ENCODE measurements around the gene NPPA. TPM values are rescaled to one million over a fixed set of nuclear protein-coding genes. Genes with fewer than 3 reads are reported as not detected.

The NPPA gene
- polyA plus RNA-seq, 1 experiment = not detected

GRCh38 chr1:11882814-11883538, 35.4 kb upstream of the NPPA start:
- TF ChIP-seq CTCF (IDR thresholded peaks at IDR 0.05; ENCODE audit: low read depth, low read length) = no peak
- H3K9me3 ChIP-seq (ENCODE audit: control insufficient read depth, insufficient read depth, low read length) = peaks cover 4% of the 10 kb centered on the region; the same call in 1 of the 2 replicates
- CTCF ChIA-PET = interaction anchor here (0.7 to 0.9 kb wide), 2 partner anchors 9 to 11 kb away, joined by 3 to 5 read pairs; no protein-coding TSS in a partner anchor
- peaks cover 53% of the 10 kb centered on the region for H3K27me3 ChIP-seq (ENCODE audit: control insufficient read depth, insufficient read depth, low read length)
- DNase-seq (ENCODE audit: low read depth, low spot score) = no peak
- no peak overlapping the region for H3K27ac ChIP-seq (ENCODE audit: low read depth, low read length)
- no peak overlapping the region for H3K4me3 ChIP-seq (ENCODE audit: low read depth, low read length)
- POLR2A ChIA-PET = no interaction called here

GRCh38 chr1:11881749-11882441, 34.3 kb upstream of the NPPA start:
- Histone ChIP-seq H3K27me3 (ENCODE audit: control insufficient read depth, insufficient read depth, low read length) (peaks cover 56% of the 10 kb centered on the region), H3K9me3 (ENCODE audit: control insufficient read depth, insufficient read depth, low read length) (peaks cover 4% of the 10 kb centered on the region; the same call in 1 of the 2 replicates), H3K27ac (ENCODE audit: low read depth, low read length) (no peak overlapping the region), H3K4me3 (ENCODE audit: low read depth, low read length) (no peak overlapping the region)
- CTCF ChIA-PET = interaction anchor here (0.7 to 0.9 kb wide), 2 partner anchors 10 kb away, joined by 3 to 5 read pairs; no protein-coding TSS in a partner anchor
- TF ChIP-seq CTCF (IDR thresholded peaks at IDR 0.05; ENCODE audit: low read depth, low read length) = no peak
- DNase-seq (ENCODE audit: low read depth, low spot score) = no peak
- POLR2A ChIA-PET = interaction anchor here (1.4 kb wide), 1 partner anchor 26 kb away, joined by 6 read pairs; no protein-coding TSS in a partner anchor

- H3K27ac ChIP-seq (ENCODE audit: low read depth, low read length) = no peak overlapping the region
- CTCF ChIA-PET = no interaction called here
- no peak overlapping the region for H3K4me3 ChIP-seq (ENCODE audit: low read depth, low read length)
- POLR2A ChIA-PET = interaction anchor here (1.4 kb wide), 1 partner anchor 27 kb away, joined by 6 read pairs; no protein-coding TSS in a partner anchor
- H3K9me3 ChIP-seq (ENCODE audit: control insufficient read depth, insufficient read depth, low read length) = peaks cover 4% of the 10 kb centered on the region; the same call in 1 of the 2 replicates
- DNase-seq (ENCODE audit: low read depth, low spot score) = no peak
- TF ChIP-seq CTCF (IDR thresholded peaks at IDR 0.05; ENCODE audit: low read depth, low read length) = no peak
- H3K27me3 ChIP-seq (ENCODE audit: control insufficient read depth, insufficient read depth, low read length) = peaks cover 60% of the 10 kb centered on the region
These were observed 33.5 kb upstream of the NPPA start for GRCh38 chr1:11880911-11881748.

GRCh38 chr1:11880181-11880575, 32.6 kb upstream of the NPPA start:
- POLR2A ChIA-PET = interaction anchor here (1.4 kb wide), 1 partner anchor 28 kb away, joined by 6 read pairs; no protein-coding TSS in a partner anchor
- CTCF ChIA-PET = no interaction called here

More at GRCh38 chr1:11880181-11880575, 32.6 kb upstream of the NPPA start:
- no peak for DNase-seq (ENCODE audit: low read depth, low spot score)
- Histone ChIP-seq H3K27ac (ENCODE audit: low read depth, low read length) (no peak overlapping the region), H3K9me3 (ENCODE audit: control insufficient read depth, insufficient read depth, low read length) (peaks cover 4% of the 10 kb centered on the region; the same call in 1 of the 2 replicates), H3K4me3 (ENCODE audit: low read depth, low read length) (no peak overlapping the region), H3K27me3 (ENCODE audit: control insufficient read depth, insufficient read depth, low read length) (peaks cover 61% of the 10 kb centered on the region)
- TF ChIP-seq CTCF (IDR thresholded peaks at IDR 0.05; ENCODE audit: low read depth, low read length) = no peak

Measured in AG04450 (cell line).